ENCODE results near the gene PEAR1. TPM values are rescaled to one million over a fixed set of nuclear protein-coding genes. Genes with fewer than 3 reads are reported as not detected.

Gene PEAR1
- total RNA-seq, 3 donors from 2014 or later (not counting 1 experiment from before 2014, with no cell fraction given) = 0.52 to 1.4 (median 0.80) TPM

DNA sequence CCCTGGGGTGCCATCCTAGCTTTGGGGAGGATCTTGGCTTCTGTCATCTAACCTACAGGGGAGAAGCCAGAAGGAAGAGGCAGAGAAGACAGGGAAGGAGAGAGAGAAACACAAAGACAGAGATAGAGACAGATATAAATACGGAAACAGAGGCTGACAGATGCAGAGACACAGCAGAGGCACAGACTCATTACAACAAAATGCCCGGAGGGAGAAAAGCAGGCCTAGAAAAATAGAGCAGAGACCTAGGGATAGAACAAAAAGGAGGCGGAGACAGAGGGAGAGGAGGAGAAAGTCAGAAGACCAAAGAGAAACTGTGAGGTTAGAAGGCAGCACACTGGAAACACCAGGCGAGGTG is 1.9 kb downstream of the PEAR1 start:
- peaks cover 29% of the 10 kb centered on the region for H3K27me3 ChIP-seq (ENCODE audit: control insufficient read depth, insufficient read depth, low read length)
- H3K27ac Mint-ChIP-seq = no peak overlapping the region
- no peak overlapping the region for H3K4me3 ChIP-seq (ENCODE audit: low read length)
- intact Hi-C loops (cut with micrococcal nuclease) = no loop called here
- peaks cover 5 to 27% of the 10 kb centered on the region in 2 donors for H3K4me1 Mint-ChIP-seq
- no peaks in the 10 kb centered on the region for H3K36me3 ChIP-seq (ENCODE audit: control insufficient read depth, insufficient read depth, low read length)
- no peaks in the 10 kb centered on the region for H3K9me3 ChIP-seq (ENCODE audit: control insufficient read depth, insufficient read depth, low read length)
- WGBS (ENCODE audit: insufficient coverage) = 88% methylated on average over 4 of the region's 4 CpGs
- TF ChIP-seq CTCF (IDR thresholded peaks at IDR 0.05) = no peak
- peaks cover 20% of the 10 kb centered on the region for H3K4me1 ChIP-seq (ENCODE audit: control insufficient read depth, insufficient read depth, low read length)
- no peaks in the 10 kb centered on the region for H3K9me3 Mint-ChIP-seq
- ATAC-seq (no peak), DNase-seq (no peak)
- H3K27me3 Mint-ChIP-seq (ENCODE audit: low read depth in 2 of 2) = peaks cover 13 to 50% of the 10 kb centered on the region in 2 donors
- H3K4me3 Mint-ChIP-seq = no peak overlapping the region
- H3K36me3 Mint-ChIP-seq = no peaks in the 10 kb centered on the region
- H3K27ac ChIP-seq (ENCODE audit: low read length) = no peak overlapping the region

- no peak overlapping the region for H3K4me3 ChIP-seq (ENCODE audit: low read length)
- H3K27me3 ChIP-seq (ENCODE audit: control insufficient read depth, insufficient read depth, low read length) = peaks cover 29% of the 10 kb centered on the region
- Mint-ChIP-seq H3K27ac (no peak overlapping the region), H3K36me3 (no peaks in the 10 kb centered on the region), H3K9me3 (no peaks in the 10 kb centered on the region), H3K4me3 (no peak overlapping the region), H3K27me3 (ENCODE audit: low read depth in 2 of 2) (peaks cover 11 to 49% of the 10 kb centered on the region in 2 donors), H3K4me1 (peaks cover 5 to 26% of the 10 kb centered on the region in 2 donors)
- intact Hi-C loops (cut with micrococcal nuclease) = no loop called here
- no peaks in the 10 kb centered on the region for H3K9me3 ChIP-seq (ENCODE audit: control insufficient read depth, insufficient read depth, low read length)
- no peak overlapping the region for H3K27ac ChIP-seq (ENCODE audit: low read length)
- ATAC-seq (no peak), DNase-seq (no peak)
- H3K4me1 ChIP-seq (ENCODE audit: control insufficient read depth, insufficient read depth, low read length) = peaks cover 20% of the 10 kb centered on the region
- 91% methylated on average over 6 of the region's 6 CpGs for WGBS (ENCODE audit: insufficient coverage)
- H3K36me3 ChIP-seq (ENCODE audit: control insufficient read depth, insufficient read depth, low read length) = no peaks in the 10 kb centered on the region
- no peak for TF ChIP-seq CTCF (IDR thresholded peaks at IDR 0.05)
Measured at GRCh38 chr1:156895927-156896326, 2.4 kb downstream of the PEAR1 start.

DNA sequence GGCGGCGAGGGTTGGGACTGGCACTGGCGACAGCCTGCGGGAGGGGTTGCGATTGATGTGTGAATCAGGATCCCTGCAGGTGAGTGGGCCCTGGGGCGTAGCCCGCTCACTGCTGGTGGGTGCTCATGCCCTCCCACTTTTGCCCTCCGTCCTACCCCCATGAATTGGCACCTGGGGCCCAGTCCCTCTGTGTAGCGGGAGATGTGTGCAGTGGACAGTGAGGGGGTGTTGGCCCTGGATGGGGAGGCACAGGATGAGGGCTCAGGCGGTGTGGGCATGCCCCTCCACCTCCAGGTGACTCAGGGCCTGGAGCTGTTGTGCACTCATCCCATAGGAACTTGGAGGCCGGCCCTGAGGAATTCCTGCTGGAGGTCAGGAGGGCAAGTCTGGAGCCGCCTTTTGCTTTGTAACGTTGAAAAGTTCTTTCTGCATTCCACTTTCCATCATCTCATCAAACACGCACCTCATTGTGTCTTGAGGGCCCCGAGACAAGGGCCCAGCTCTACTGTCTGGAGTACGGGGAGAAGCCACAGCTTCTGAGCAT is 3.0 kb downstream of the PEAR1 start:
- H3K36me3 ChIP-seq (ENCODE audit: control insufficient read depth, insufficient read depth, low read length) = no peaks in the 10 kb centered on the region
- Mint-ChIP-seq H3K27me3 (ENCODE audit: low read depth in 2 of 2) (peaks cover 11 to 49% of the 10 kb centered on the region in 2 donors), H3K36me3 (no peaks in the 10 kb centered on the region), H3K4me1 (peaks cover 5 to 26% of the 10 kb centered on the region in 2 donors), H3K9me3 (no peaks in the 10 kb centered on the region), H3K4me3 (no peak overlapping the region), H3K27ac (no peak overlapping the region)
- 93% methylated on average over 16 of the region's 16 CpGs for WGBS (ENCODE audit: insufficient coverage)
- TF ChIP-seq CTCF (IDR thresholded peaks at IDR 0.05) = no peak
- H3K9me3 ChIP-seq (ENCODE audit: control insufficient read depth, insufficient read depth, low read length) = no peaks in the 10 kb centered on the region
- no peak for DNase-seq
- peaks cover 20% of the 10 kb centered on the region for H3K4me1 ChIP-seq (ENCODE audit: control insufficient read depth, insufficient read depth, low read length)
- H3K27me3 ChIP-seq (ENCODE audit: control insufficient read depth, insufficient read depth, low read length) = peaks cover 26% of the 10 kb centered on the region
- no peak for ATAC-seq
- no peak overlapping the region for H3K4me3 ChIP-seq (ENCODE audit: low read length)
- intact Hi-C loops (cut with micrococcal nuclease) = no loop called here
- H3K27ac ChIP-seq (ENCODE audit: low read length) = no peak overlapping the region
